Measurements from ENCODE around the gene NRXN2. TPM values are rescaled to one million over a fixed set of nuclear protein-coding genes. Genes with fewer than 3 reads are reported as not detected.
"Not testable (repeated sequence)": the region's sequence is repeated elsewhere in the genome, so short reads cannot be mapped to it uniquely, and the experiment has no call there.

NRXN2 gene
- total RNA-seq, 1 donor from 2014 or later, result 10.0 TPM

DNA sequence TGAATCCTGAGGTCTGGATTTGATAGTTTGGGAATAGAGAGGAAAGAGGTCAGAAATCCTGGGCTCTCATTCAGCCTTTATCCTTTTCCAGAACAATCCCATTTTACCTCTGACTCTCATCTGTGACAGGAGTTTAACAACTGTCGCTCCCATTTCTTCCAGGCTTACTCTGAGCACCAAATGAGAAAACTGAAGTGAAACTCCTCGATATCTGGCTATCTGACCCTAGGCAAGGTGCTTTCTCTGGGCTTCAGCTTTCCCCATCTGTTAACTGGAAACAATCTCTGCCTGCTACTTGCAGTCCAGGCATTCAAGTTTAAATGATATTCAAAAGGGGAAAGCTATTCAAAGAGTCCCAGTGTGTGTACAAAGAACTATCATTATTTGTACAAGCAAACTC lies 50.1 kb downstream of the NRXN2 start:
- TF ChIP-seq, protein P1, sequence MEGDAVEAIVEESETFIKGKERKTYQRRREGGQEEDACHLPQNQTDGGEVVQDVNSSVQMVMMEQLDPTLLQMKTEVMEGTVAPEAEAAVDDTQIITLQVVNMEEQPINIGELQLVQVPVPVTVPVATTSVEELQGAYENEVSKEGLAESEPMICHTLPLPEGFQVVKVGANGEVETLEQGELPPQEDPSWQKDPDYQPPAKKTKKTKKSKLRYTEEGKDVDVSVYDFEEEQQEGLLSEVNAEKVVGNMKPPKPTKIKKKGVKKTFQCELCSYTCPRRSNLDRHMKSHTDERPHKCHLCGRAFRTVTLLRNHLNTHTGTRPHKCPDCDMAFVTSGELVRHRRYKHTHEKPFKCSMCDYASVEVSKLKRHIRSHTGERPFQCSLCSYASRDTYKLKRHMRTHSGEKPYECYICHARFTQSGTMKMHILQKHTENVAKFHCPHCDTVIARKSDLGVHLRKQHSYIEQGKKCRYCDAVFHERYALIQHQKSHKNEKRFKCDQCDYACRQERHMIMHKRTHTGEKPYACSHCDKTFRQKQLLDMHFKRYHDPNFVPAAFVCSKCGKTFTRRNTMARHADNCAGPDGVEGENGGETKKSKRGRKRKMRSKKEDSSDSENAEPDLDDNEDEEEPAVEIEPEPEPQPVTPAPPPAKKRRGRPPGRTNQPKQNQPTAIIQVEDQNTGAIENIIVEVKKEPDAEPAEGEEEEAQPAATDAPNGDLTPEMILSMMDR (conservative IDR thresholded peaks at IDR 0.05), result no peak
- no peaks in the 10 kb centered on the region for H3K36me3 Mint-ChIP-seq (ENCODE audit: low read depth)
- no peak for DNase-seq (ENCODE audit: low read depth, low spot score)
- H3K27me3 Mint-ChIP-seq (ENCODE audit: low read depth), result peaks cover 52% of the 10 kb centered on the region
- H3K9me3 Mint-ChIP-seq, result no peaks in the 10 kb centered on the region
- H3K4me3 Mint-ChIP-seq, result no peak overlapping the region
- no peak overlapping the region for H3K27ac Mint-ChIP-seq (ENCODE audit: unreplicated experiment)
- H3K4me1 Mint-ChIP-seq, result peaks cover 22% of the 10 kb centered on the region

DNA sequence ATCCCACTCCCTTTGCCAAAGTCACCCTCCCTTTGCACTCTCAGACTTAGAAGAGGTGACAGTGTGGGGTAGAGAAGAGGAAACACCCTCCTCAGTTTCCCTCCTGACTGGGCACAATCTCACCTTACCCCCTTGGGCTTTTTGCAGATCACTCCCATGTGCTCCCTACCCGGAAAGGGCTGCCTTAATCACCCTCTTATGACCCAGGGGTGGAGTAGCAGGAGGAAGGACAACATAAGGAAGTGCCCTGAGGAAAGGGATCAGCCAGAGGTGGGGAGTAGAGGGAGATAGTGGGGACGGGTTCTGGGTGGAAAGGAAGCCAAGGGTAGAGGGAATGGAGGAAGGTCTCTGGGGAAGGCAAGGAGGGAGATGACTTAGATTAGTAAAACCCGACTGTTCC lies 52.0 kb downstream of the NRXN2 start:
- Mint-ChIP-seq H3K9me3 (no peaks in the 10 kb centered on the region), H3K27me3 (ENCODE audit: low read depth) (peaks cover 41% of the 10 kb centered on the region), H3K27ac (ENCODE audit: unreplicated experiment) (no peak overlapping the region), H3K4me1 (peaks cover 13% of the 10 kb centered on the region), H3K4me3 (no peak overlapping the region), H3K36me3 (ENCODE audit: low read depth) (no peaks in the 10 kb centered on the region)
- TF ChIP-seq, protein P1 (conservative IDR thresholded peaks at IDR 0.05), result no peak
- no peak for DNase-seq (ENCODE audit: low read depth, low spot score)

DNA sequence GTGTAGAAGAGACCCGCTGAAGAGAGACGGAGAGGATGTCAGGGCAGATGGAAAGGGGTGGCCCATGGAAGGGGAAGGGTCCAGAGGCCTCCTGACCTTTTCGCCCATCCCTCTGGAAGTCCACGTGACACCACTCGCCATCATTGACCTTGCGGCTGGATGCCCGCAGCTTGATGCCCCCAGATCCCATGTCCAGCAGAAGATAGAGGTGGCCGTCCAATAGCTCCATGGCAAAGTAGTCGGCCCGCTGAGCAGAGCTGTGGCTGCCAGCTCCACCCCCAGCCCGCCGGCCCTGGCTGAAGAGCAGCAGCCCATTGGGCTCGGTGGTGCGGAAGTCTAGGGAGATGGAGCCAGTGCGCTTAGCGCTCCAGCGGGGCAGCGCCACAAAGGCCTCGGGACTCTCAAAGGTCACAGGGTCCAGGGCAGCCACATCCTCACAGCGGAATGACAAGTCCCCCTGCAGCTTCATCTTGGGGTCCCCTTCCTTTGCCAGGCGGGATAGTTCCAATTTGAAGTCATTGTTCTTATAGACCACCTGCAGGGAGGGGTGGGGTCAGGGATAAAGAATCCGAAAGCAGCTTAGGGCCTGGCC lies 55.7 kb downstream of the NRXN2 start:
- Mint-ChIP-seq H3K4me1 (no peaks in the 10 kb centered on the region), H3K36me3 (ENCODE audit: low read depth) (no peaks in the 10 kb centered on the region), H3K9me3 (no peaks in the 10 kb centered on the region), H3K4me3 (no peak overlapping the region), H3K27me3 (ENCODE audit: low read depth) (peaks cover 21% of the 10 kb centered on the region), H3K27ac (ENCODE audit: unreplicated experiment) (no peak overlapping the region)
- TF ChIP-seq, protein P1 (conservative IDR thresholded peaks at IDR 0.05), result no peak
- no peak for DNase-seq (ENCODE audit: low read depth, low spot score)

DNA sequence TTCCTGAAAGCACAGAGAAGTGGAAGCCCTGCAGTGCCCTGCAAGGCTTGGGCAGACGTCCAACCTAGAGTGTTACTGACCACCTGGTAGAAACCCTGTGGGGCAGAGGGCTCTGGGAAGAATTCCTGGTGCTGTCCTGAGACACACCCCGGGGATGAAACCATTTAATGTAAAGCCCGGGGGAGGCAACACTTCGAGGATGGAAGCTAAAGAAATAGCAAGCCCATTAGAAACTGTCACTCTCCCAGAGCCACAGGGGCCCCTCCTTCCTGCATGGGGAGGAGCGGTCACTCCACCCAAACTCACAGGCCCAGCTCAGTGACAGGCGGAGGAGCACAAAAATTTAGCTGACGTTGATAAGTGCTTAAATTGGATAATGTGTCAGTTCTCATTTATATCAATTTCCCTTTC lies 57.6 kb downstream of the NRXN2 start:
- DNase-seq (ENCODE audit: low read depth, low spot score), result no peak
- Mint-ChIP-seq H3K36me3 (ENCODE audit: low read depth) (no peaks in the 10 kb centered on the region), H3K9me3 (no peaks in the 10 kb centered on the region), H3K27me3 (ENCODE audit: low read depth) (peaks cover 9% of the 10 kb centered on the region), H3K4me1 (peaks cover 5% of the 10 kb centered on the region), H3K27ac (ENCODE audit: unreplicated experiment) (no peak overlapping the region), H3K4me3 (no peak overlapping the region)
- TF ChIP-seq, protein P1 (conservative IDR thresholded peaks at IDR 0.05), result no peak

DNA sequence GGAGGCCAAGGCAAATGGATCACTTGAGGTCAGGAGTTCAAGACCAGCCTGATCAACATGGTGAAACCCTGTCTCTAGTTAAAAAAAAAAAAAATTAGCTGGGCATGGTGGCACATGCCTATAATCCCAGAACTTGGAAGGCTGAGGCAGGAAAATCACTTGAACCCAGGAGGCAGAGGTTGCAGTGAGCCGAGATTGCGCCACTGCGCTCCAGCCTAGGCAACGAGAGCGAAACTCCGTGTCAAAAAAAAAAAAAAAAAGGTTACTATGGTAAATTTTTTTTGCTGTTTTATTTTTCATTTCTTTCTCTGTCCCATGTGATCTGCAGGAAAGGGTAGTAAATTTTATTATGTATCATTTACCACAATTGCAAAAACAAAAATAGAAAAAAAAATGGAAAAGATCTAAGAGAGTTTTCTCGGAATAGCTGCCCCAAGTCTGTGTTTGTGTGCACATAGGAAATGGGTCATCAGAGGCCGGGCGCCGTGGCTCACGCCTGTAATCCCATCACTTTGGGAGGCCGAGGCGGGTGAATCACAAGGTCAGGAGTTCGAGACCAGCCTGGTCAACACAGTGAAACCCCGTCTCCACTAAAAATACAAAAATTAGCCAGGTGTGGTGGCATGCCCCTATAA lies 58.6 kb downstream of the NRXN2 start:
- not testable (repeated sequence) for H3K9me3 Mint-ChIP-seq; H3K27me3 Mint-ChIP-seq (ENCODE audit: low read depth); DNase-seq (ENCODE audit: low read depth, low spot score)

DNA sequence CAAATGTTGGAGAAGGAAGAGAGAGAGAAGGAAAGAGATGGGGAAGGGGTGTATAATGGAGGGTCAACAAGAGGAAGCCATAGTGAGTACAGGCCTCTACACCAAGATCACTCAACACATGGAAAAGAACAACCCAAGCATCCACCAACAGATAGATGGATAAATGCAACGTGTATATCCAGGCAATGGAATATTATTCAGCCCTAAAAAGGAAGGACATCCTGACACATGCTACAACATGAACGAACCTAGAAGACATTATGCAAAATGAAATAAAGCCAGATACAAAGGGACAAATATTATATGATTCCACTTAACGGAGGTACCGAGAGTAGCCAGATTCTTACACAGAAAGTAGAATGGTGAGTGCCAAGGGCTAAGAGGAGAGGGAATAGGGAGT lies 59.3 kb downstream of the NRXN2 start:
- TF ChIP-seq, protein P1 (conservative IDR thresholded peaks at IDR 0.05), result no peak
- DNase-seq (ENCODE audit: low read depth, low spot score), result no peak
- H3K27ac Mint-ChIP-seq (ENCODE audit: unreplicated experiment), result no peak overlapping the region
- no peaks in the 10 kb centered on the region for H3K36me3 Mint-ChIP-seq (ENCODE audit: low read depth)
- H3K4me3 Mint-ChIP-seq, result no peak overlapping the region
- H3K9me3 Mint-ChIP-seq, result no peaks in the 10 kb centered on the region
- peaks cover 8% of the 10 kb centered on the region for H3K4me1 Mint-ChIP-seq
- H3K27me3 Mint-ChIP-seq (ENCODE audit: low read depth), result peaks cover 3% of the 10 kb centered on the region

More for the DNA sequence above, 58.6 kb downstream of the NRXN2 start:
- not testable (repeated sequence) for H3K4me1 Mint-ChIP-seq; H3K4me3 Mint-ChIP-seq; H3K36me3 Mint-ChIP-seq (ENCODE audit: low read depth); H3K27ac Mint-ChIP-seq (ENCODE audit: unreplicated experiment)
